Dedifferentiated amniotic fluid mesenchymal stem cell (primary cell): ENCODE results near the gene ATG2A.
A peak's percentile ranks its signal among the peaks of the same experiment; 100 is the strongest.

ENCODE experiments used
- DNase-seq: peaks from one replicate; pipeline ENCODE4 v3.0.0-alpha.2; 2016; ENCODE audit errors: extremely low spot score

Gene ATG2A

GRCh38 chr11:64885367-64886286, 31.4 kb downstream of the ATG2A start:
- no peak for DNase-seq

GRCh38 chr11:64884019-64884418, 33.0 kb downstream of the ATG2A start:
- no peak for DNase-seq

- no peak for DNase-seq
These were observed 33.4 kb downstream of the ATG2A start for GRCh38 chr11:64883575-64883974.

- DNase-seq = no peak
These were observed 34.8 kb downstream of the ATG2A start for GRCh38 chr11:64882243-64882642.

GRCh38 chr11:64881476-64881875, 35.5 kb downstream of the ATG2A start:
- no peak for DNase-seq

- no peak for DNase-seq
These were observed 36.6 kb downstream of the ATG2A start for GRCh38 chr11:64880240-64881001.

GRCh38 chr11:64879244-64879900, 37.6 kb downstream of the ATG2A start:
- no peak for DNase-seq

GRCh38 chr11:64878494-64879243, 38.3 kb downstream of the ATG2A start, which contains the start of gene EHD1:
Gene EHD1, minus strand, starts transcription at chr11:64878621. Its CDS starts 157 bp downstream, at chr11:64878464.
- peak; percentile 96 for DNase-seq

GRCh38 chr11:64878223-64878493, 38.9 kb downstream of the ATG2A start:
- DNase-seq = peak; percentile 21

GRCh38 chr11:64877390-64878222, 39.4 kb downstream of the ATG2A start:
- DNase-seq = no peak

GRCh38 chr11:64876835-64877341, 40.1 kb downstream of the ATG2A start:
- DNase-seq = peak; percentile 90

- no peak for DNase-seq
These were observed 40.7 kb downstream of the ATG2A start for GRCh38 chr11:64876229-64876750.

GRCh38 chr11:64875369-64876228, 41.4 kb downstream of the ATG2A start:
- DNase-seq = no peak

- DNase-seq = no peak
These were observed 42.4 kb downstream of the ATG2A start for GRCh38 chr11:64874308-64875240.

GRCh38 chr11:64872790-64873488, 44.1 kb downstream of the ATG2A start:
- no peak for DNase-seq

GRCh38 chr11:64871492-64871891, 45.5 kb downstream of the ATG2A start:
- DNase-seq = no peak

- no peak for DNase-seq
These were observed 46.0 kb downstream of the ATG2A start for GRCh38 chr11:64870893-64871466.
